Activated CD8-positive, alpha-beta T cell treated with anti-CD3 and anti-CD28 coated beads for 36 hours (primary cell): ENCODE results near the gene UGP2. TPM values are rescaled to one million over a fixed set of nuclear protein-coding genes. Genes with fewer than 3 reads are reported as not detected.
A peak's percentile ranks its signal among the peaks of the same experiment; 100 is the strongest.

Experiments used
- ATAC-seq: fragments of 200-7000 bp; cut with Tn5 transposase; one replicate; pipeline ENCODE4 v1.10.0; 2021; ENCODE audit warnings: mild to moderate bottlenecking, moderate library complexity
- CTCF ChIA-PET: fragments of 350-600 bp; sonication (Branson Sonifier 250); formaldehyde crosslinking; loops from one replicate; lab custom pipeline; 2021; ENCODE audit warnings: antibody characterized with exemption; lab: Charles Lee
- POLR2A ChIA-PET: fragments of 350-600 bp; sonication (Branson Sonifier 250); formaldehyde crosslinking; loops from one replicate; lab custom pipeline; 2021; ENCODE audit warnings: antibody characterized with exemption; lab: Charles Lee
- DNase-seq: peaks from one replicate; pipeline ENCODE4 v3.0.0-alpha.2; 2020
- H3K27ac Mint-ChIP-seq: one replicate; pipeline ENCODE4 v1.8.0; 2021; ENCODE audit warnings: mild to moderate bottlenecking, mixed read lengths
- H3K27me3 Mint-ChIP-seq: one replicate; pipeline ENCODE4 v1.8.0; 2021; ENCODE audit warnings: mixed read lengths
- H3K36me3 Mint-ChIP-seq: one replicate; pipeline ENCODE4 v1.8.0; 2021; ENCODE audit warnings: low read depth, mixed read lengths
- H3K4me1 Mint-ChIP-seq: one replicate; pipeline ENCODE4 v1.8.0; 2021; ENCODE audit warnings: low read depth, mixed read lengths
- H3K4me3 Mint-ChIP-seq: one replicate; pipeline ENCODE4 v1.8.0; 2021; ENCODE audit warnings: mild to moderate bottlenecking, moderate library complexity, mixed read lengths
- H3K9me3 Mint-ChIP-seq: one replicate; pipeline ENCODE4 v1.8.0; 2021; ENCODE audit warnings: mixed read lengths
- intact Hi-C: fragments of 100-400 bp; cut with micrococcal nuclease; formaldehyde crosslinking; loops from one replicate; pipeline ENCODE4 v1.10.0; 2022
- total RNA-seq, 2 experiments: library from RNA; stranded (reverse); gene quantifications; one replicate each; pipeline ENCODE4 v1.2.3, GENCODE V29; 2021
- TF ChIP-seq, protein P1 (sequence below): fragments of 200-600 bp; IDR thresholded peaks from one replicate; pipeline ENCODE4 v1.8.0; 2022; ENCODE audit warnings: antibody characterized with exemption, mild to moderate bottlenecking

Gene UGP2
- total RNA-seq, 2 experiments from 2014 or later = 81.4 to 83.7 TPM

- ATAC-seq = no peak
- no peak for DNase-seq
- peaks cover 47% of the 10 kb centered on the region for H3K4me1 Mint-ChIP-seq
- H3K27ac Mint-ChIP-seq = peak overlapping the region; percentile 14
- H3K27me3 Mint-ChIP-seq = no peaks in the 10 kb centered on the region
- H3K9me3 Mint-ChIP-seq = no peaks in the 10 kb centered on the region
- TF ChIP-seq, protein P1, sequence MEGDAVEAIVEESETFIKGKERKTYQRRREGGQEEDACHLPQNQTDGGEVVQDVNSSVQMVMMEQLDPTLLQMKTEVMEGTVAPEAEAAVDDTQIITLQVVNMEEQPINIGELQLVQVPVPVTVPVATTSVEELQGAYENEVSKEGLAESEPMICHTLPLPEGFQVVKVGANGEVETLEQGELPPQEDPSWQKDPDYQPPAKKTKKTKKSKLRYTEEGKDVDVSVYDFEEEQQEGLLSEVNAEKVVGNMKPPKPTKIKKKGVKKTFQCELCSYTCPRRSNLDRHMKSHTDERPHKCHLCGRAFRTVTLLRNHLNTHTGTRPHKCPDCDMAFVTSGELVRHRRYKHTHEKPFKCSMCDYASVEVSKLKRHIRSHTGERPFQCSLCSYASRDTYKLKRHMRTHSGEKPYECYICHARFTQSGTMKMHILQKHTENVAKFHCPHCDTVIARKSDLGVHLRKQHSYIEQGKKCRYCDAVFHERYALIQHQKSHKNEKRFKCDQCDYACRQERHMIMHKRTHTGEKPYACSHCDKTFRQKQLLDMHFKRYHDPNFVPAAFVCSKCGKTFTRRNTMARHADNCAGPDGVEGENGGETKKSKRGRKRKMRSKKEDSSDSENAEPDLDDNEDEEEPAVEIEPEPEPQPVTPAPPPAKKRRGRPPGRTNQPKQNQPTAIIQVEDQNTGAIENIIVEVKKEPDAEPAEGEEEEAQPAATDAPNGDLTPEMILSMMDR = no peak
- H3K4me3 Mint-ChIP-seq = no peak overlapping the region
- intact Hi-C loops = no loop called here
- CTCF ChIA-PET = interaction anchor here (1.0 to 1.9 kb wide), 5 partner anchors 8 to 167 kb away, joined by 3 to 11 read pairs (median 6); partner anchors contain the start of gene UGP2
- H3K36me3 Mint-ChIP-seq = peaks cover 38% of the 10 kb centered on the region
- POLR2A ChIA-PET = interaction anchor here (1.0 to 2.2 kb wide), 3 partner anchors 17 to 269 kb away, joined by 3 to 6 read pairs (median 4); partner anchors contain the start of genes MDH1, UGP2 and WDPCP
Observed at GRCh38 chr2:63858291-63858690, 16.6 kb downstream of the UGP2 start.

- DNase-seq = peak; percentile 74
- Mint-ChIP-seq H3K36me3 (peaks cover 41% of the 10 kb centered on the region), H3K9me3 (no peaks in the 10 kb centered on the region), H3K27ac (no peak overlapping the region), H3K4me1 (peaks cover 39% of the 10 kb centered on the region), H3K27me3 (no peaks in the 10 kb centered on the region), H3K4me3 (no peak overlapping the region)
- ChIA-PET POLR2A (interaction anchor here (0.9 to 3.1 kb wide), 2 partner anchors 20 to 273 kb away, joined by 3 to 11 read pairs; partner anchors contain the start of genes MDH1, UGP2 and WDPCP), CTCF (interaction anchor here (0.6 to 4.0 kb wide), 31 partner anchors 8 to 467 kb away, joined by 3 to 51 read pairs (median 4); partner anchors contain the start of genes MDH1, UGP2 and WDPCP)
- intact Hi-C loops = loop anchor here (2.0 kb wide), 1 partner anchor 169 kb away; no protein-coding TSS in a partner anchor
- TF ChIP-seq, protein P1 = peak; percentile 69
- ATAC-seq = peak; percentile 57
Observed at GRCh38 chr2:63861220-63861822, 19.6 kb downstream of the UGP2 start.

- H3K27me3 Mint-ChIP-seq = no peaks in the 10 kb centered on the region
- CTCF ChIA-PET = interaction anchor here (0.7 to 4.0 kb wide), 6 partner anchors 11 to 263 kb away, joined by 3 to 51 read pairs (median 15); partner anchors contain the start of gene UGP2
- no peak for DNase-seq
- POLR2A ChIA-PET = interaction anchor here (3.1 kb wide), 1 partner anchor 22 kb away, joined by 11 read pairs; the partner anchor contains the start of gene UGP2
- H3K4me3 Mint-ChIP-seq = no peak overlapping the region
- TF ChIP-seq, protein P1 = no peak
- ATAC-seq = peak; percentile 69
- intact Hi-C loops = no loop called here
- peaks cover 32% of the 10 kb centered on the region for H3K36me3 Mint-ChIP-seq
- H3K27ac Mint-ChIP-seq = peak overlapping the region; percentile 71
- H3K4me1 Mint-ChIP-seq = peaks cover 38% of the 10 kb centered on the region
- no peaks in the 10 kb centered on the region for H3K9me3 Mint-ChIP-seq
Observed at GRCh38 chr2:63862806-63863205, 21.1 kb downstream of the UGP2 start.

DNA sequence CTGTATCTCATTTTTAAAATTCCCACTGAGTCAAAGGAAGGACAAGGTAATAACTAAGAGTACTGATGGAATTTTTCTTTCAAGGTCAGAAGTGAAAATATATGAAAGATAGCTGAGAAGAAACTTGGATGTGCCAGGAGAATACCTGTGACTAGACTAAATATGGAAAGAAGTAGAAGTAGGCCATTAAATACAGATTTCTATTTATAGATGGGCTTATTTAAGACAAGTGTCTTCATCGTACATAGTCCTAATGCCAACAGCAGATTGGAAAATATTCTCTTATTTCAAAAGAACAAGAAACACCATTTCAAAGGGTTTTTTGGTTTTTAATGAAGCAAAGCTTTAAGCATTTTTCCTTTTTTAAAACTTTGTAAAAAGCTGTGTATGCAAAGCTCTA is 22.0 kb downstream of the UGP2 start:
- Mint-ChIP-seq H3K4me3 (no peak overlapping the region), H3K9me3 (no peaks in the 10 kb centered on the region), H3K27ac (peak overlapping the region; percentile 6), H3K36me3 (peaks cover 34% of the 10 kb centered on the region), H3K4me1 (peaks cover 43% of the 10 kb centered on the region), H3K27me3 (no peaks in the 10 kb centered on the region)
- DNase-seq (no peak), ATAC-seq (no peak)
- CTCF ChIA-PET = interaction anchor here (1.1 to 2.2 kb wide), 7 partner anchors 9 to 165 kb away, joined by 3 to 11 read pairs (median 3); no protein-coding TSS in a partner anchor
- POLR2A ChIA-PET = interaction anchor here (0.7 to 0.8 kb wide), 2 partner anchors 9 to 13 kb away, joined by 3 read pairs; no protein-coding TSS in a partner anchor
- TF ChIP-seq, protein P1 = no peak
- intact Hi-C loops = no loop called here
